OCI-M2 (cell line): ENCODE measurements around the gene JAZF1.

ENCODE experiments used
- DNase-seq: peaks from one replicate; lab custom pipeline; 2025; ENCODE audit not compliant: unreplicated experiment; lab: John Stamatoyannopoulos, UW

JAZF1 gene

DNA sequence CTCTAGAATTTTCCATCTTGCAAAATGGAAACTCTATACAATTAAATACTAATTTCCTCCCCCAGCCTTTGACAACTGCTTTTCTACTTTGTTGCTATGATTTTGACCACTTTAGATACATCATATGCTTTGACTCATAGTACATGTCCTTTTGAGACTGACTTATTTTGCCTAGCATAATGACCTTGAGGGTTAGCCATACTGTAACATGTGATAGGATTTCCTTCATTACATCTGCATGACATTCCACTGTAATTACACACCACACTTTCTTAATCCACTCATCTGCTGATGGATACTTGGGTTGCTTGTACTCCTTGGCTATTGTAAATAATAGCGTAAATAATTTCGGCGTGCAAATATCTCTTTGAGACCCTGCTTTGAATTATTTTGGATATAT is 127.7 kb downstream of the JAZF1 start:
- DNase-seq = no peak

DNA sequence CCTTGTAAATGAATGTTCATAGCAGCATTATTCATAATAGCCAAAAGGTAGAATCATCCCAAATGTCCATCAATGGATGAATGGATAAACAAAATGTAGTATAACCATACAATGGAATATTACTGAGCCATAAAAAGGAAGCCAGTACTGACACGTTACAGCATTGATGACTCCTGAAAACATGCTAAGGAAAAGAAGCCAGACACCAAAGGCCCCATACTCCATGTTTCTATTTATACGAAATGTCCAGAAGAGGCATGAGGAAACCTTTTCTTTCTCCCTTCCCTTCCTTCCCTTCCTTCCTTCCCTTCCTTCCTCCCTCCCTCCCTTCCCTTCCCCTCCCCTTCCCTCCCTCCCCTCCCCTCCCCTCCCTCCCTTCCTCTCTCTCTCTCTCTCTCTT is 131.9 kb downstream of the JAZF1 start:
- DNase-seq = no peak

DNA sequence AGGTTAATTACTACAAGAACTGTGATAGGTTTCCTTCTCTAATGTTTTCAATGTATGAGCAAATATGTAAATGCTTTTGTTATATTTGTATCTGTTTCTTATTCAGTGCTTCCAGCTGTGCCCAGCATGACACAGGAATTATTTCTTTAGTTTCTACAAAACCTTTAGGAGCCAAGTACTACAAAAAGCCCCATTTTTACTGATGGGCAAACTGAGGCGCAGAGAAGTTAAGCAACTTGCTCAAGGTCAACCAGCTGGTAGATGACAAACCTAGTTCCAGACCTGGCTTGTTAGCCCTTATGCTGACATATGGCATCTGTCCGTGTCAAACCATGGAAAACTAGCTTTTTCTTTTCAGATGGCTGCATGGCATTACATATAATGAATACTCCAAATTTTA is 134.6 kb downstream of the JAZF1 start:
- no peak for DNase-seq

DNA sequence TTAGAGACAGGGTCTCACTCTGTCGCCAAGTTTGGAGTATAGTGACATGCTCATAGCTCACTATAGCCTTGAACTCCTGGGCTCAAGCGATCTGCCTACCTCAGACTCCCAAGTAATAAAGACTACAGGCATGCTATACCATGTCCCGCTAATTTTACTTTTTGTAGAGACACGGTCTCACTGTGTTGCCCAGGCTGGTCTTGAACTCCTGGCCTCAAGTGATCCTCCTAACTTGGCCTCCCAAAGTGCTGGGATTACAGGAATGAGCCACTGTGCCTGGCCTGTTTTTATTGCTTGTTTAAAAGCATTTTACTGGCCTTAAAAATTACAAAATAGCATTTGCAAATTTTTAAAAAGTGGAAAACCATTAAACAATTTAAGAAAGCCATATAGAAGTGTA is 135.0 kb downstream of the JAZF1 start:
- no peak for DNase-seq

DNA sequence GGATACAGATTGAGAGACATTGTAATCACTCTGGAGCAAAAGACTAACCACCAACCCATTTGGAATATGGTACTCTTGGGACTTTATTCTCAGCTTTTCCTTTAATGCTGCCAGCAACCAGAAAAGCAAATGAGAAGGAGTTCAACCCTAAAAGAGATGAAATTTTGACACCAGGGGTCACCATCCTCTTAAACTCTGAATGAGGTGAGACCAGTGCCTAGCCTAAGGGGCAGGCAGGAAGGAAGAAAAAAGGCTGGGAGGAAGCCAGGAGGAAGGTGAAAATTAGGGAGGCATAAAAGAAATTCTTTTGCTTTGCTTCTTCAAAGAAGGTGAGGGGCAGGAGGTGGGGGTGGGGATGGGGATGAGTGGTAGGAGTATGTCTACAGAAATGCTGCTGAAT is 135.8 kb downstream of the JAZF1 start:
- no peak for DNase-seq

DNA sequence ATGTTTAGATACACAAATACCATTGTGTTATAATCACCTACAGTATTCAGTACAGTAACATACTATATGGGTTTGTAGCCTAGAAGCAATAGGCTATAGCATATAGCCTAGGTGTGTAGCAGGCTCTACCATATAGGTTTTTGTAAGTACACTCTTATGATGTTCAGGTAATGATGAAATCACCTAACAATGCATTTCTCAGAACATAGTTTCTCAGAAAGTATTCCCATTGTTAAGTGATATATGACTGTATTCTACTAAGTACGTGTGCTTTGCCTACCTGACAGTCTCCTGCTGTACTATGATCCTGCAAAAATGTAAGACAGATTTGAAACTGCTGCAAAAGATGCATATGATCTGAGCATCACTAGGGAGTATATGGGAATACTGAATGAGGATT is 137.9 kb downstream of the JAZF1 start:
- DNase-seq = no peak

DNA sequence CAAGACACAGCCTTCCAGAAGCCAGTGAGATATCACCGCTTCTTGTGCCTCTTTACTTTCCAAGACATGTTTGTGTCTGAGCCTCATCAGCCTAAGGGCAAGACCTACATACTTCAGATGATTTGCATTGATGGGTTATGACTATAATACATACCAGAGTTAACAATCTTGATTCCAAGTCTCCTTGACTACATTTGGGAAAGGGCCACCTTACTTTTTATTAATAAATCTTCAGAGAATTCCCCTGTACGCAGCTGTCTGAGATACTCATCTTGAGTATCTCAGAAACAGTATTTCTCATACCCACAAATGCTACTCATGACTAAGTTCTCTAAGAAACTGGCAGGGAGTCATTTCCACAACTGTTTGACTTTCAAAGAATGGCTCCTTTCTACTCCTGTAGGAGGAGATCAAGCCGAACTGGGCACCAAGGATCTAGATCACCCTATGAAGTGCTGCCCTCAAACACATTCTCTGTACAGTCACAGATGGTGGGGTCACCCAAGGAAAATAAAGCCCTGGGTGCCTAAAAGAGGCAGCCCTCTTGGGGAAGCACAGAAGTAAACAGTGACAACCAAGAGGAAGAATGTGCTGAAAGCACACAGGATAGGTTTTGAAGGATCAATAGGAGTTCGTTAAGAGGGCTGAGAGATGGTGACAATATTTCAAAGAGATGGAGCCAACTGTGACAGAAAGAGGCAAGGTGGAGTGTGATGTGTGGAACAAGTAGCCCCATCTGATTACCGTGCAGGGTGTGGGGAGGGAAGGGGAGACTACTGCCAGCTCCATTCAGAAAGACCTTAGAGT is 138.9 kb downstream of the JAZF1 start:
- no peak for DNase-seq

DNA sequence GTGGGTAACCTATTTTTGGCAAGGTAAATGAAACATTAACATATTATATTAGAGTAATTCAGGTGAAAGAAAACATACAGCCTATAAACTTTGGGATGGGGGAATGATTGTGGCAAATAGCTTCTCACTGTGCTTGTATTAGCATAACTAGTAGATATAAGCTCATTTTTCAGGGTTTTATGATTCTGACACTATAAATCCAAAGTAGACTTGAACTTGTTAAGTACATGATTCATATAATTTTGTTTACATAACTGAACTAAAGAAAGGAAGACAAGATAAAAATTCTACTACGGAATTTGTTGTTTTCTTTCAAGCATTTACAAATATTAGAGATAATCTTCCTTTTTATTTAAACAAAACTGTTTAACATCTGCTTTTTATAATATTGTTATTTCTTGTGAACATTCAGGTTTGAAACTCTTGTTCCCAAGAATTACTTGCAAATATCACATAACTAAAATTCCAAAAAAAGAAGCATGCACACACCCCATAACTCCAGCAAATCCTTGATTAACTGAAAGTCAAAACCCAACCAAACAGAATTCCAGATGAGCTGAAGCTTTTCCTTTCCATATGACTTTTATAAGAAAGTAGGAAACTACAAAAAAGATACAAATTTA is 142.3 kb downstream of the JAZF1 start:
- DNase-seq = no peak

DNA sequence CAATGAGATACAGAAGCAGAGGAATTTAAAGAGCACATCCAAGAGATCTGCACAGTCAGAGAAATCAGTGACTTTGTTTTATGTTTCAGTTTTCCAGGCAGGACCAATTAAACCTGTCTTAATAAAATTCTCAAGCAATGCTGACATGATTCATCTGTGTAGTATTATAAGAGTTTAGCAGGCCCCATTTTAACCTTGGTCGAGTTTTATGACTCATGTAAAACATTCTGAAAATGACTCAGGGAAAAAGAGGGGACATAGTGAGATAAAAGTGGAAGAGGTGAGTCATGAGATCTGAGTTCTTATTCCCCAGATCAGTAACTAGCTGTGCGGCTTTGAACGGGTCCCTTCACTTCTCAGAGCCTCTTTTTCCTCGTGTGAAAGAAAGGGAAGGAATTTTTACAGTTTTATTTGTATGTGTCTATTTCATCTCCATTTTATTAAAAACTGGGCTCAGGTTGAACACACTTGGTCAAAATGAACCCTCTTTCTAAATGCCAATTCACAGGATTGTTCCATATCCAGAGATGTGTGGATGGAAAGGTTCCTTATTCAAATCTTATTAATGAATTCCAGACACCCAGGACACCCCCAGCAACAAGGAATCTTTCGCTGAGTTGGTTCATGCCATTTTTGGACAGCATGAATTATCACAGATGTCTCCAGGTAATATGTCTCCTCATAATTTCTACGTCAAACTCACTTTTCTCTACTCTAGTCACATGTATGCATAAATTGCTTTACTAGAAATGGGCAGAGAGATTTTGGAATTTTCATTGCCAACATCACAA is 143.2 kb downstream of the JAZF1 start:
- no peak for DNase-seq

DNA sequence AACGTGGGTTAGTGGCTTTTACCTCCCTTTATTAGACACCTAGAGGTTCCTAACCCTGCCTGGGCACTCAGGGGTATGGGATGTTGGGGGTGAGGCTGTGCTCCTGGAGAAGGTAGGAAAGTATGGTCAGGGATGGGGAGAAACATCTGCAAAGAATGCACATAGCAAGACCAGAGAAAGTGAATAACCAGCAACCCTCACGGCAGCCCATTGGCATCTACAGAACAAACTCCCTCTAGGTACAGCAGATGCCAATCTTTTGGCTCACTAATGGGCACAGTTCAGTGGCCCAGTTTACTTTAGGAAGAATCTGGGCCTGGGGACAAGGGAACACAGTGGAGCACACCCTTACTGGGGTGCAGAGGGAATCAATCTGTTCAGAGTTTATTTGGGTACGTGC is 143.9 kb downstream of the JAZF1 start:
- DNase-seq = no peak

DNA sequence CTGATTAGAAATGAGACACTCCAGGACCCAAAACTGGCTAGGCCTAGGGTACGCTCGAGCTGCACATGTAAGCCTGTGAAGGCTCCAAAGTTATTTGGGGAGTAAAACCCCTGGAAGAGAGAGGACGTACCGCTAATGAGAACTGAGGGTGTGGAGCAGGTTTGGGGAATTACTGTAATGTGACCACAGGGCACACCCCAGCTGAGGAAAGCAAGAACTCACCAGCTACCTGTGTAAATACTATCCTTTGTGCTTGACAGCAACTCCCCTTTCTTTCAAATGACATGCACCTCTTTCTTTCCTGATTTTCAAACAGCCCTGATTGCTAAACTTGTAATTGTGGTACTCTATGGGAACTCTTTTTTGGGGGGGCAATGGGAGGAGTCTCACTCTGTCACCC is 147.2 kb downstream of the JAZF1 start:
- no peak for DNase-seq

DNA sequence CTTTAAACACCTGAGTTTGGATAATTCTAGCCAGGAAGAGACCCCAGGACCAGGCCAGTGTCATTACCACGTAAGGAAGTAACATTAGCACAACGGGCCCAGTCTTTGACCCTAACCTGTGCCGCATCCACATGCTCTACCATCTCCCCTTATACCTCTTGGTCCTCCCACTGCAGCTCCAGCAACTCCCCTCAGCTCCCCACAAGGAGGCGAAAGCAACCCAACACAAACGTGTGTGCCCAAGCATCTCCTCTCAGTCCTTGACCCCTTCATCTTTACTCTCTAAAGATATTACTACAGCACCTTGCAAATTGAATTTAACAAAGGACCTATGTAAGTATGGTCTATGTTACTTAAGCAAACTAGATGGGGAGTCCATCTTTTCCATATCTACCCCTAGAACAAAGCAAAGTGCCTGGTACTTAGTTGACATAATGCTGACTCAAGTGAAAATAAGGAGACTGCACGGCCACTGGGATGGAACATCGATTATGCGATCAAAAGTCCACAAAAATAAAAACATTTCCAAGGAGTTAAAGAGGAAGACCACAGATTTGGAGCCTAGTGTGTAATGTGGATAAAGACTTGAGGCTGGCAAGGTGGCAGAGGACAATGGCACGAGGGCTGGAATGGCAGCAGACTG is 147.7 kb downstream of the JAZF1 start:
- DNase-seq = no peak

DNA sequence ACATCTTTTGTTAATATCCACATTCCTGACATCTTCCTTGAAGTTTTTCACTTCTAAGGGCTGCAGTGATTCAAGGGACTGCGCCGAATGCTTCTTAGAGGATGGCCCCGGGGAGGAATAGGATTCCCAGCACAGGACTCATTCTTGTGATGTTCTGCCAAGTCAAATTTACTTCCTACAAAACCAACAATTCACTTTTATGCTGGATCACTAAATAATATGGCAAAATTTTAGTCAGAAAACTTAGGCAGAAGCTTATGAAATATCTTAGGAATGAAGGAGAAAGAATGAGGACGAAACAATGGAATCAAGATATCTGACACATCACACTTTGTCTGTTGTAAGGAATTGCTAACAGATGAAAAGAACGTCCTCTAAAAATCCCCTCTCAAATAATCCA is 151.5 kb downstream of the JAZF1 start:
- DNase-seq = no peak

DNA sequence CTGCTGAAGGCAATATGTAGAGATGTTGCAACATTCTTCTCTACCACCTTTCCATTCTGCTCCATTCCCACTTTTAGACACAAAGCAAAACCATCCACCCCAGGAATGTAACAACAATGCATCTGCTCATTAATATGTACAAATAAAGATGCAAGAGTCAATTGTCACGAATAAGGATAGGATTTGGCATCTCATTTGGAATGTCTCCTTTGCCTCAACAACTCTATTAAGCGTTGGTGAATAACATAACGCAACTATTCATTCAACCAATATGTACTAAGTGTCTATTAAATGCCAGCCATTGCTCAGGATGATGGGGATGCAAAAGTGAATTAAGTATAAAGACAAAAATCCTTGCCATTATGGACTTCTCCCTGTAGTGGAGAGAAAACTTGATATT is 152.1 kb downstream of the JAZF1 start:
- DNase-seq = no peak

DNA sequence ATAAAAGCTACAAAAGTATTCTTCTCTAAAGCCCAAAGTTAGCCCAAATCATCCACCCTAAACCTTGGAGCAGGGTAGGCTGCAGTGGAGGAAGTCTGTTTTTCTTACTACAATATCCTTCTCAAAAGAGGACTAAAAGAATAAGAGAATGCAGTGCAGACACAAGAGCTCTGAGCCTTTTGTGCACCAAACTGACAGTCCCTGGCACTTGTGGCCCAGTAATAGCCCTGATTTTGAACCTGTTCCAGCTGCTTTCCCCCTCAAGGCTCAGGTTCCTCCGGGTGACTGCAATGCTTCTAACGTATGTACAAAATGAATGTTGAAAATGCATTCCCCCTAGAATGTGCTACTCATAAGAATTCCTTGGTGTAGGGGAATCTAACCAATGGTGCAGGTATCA is 154.4 kb downstream of the JAZF1 start:
- no peak for DNase-seq

DNA sequence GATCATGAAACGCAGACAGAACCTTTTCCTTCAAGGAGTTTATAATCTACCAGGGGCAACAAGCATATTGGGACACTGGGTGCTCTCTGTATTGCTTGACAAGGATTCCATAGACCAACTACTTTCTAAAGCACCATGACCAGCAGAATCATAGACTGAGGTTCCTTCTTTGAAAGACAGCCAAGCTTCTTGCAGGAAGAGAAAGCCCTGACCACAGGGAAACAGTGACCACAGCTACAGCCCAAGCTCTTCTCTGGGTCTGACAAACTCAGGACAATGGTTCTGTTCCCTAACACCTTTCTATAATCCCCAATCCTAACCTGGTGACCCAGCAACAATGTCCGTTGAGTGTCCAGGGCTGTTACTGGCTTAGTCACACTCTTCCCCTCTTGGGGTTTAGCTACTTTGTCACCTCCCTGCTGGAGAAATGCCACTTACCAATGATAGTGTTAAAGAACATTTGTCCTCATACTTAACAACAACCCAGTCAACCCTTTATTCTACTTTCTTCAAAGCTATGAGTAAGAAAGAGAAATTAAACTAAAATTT is 155.7 kb downstream of the JAZF1 start:
- no peak for DNase-seq

DNA sequence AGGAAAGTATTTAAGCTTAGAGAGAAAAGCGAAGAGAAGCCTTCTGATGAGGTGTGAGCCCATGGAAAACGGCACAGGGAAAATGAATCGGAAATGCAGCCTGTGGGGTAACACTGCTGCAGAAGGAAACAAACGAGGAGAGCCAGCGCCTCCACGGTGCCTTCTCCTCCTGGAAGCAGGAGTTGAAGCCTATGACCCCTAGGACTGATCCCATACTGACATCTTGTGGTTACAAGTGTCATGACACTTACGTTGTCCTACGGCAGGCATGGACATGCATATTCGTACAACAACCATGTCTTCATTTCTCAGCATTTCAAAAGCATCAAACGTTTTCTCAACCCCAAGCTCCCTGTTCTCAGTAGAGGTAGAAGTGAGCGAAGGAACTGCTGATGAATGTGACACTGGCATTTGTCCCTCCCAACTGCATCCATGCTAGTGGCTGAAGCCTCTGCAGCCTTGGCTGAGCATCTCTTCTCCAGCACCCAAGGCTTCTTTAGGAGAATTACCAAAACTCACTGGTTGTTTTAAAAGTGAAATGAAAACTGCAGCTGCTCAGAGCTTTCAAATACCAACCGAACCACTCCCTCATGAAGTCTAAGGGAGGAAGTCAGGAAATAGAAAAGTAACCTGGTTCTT is 160.2 kb downstream of the JAZF1 start:
- DNase-seq = peak; percentile 1

DNA sequence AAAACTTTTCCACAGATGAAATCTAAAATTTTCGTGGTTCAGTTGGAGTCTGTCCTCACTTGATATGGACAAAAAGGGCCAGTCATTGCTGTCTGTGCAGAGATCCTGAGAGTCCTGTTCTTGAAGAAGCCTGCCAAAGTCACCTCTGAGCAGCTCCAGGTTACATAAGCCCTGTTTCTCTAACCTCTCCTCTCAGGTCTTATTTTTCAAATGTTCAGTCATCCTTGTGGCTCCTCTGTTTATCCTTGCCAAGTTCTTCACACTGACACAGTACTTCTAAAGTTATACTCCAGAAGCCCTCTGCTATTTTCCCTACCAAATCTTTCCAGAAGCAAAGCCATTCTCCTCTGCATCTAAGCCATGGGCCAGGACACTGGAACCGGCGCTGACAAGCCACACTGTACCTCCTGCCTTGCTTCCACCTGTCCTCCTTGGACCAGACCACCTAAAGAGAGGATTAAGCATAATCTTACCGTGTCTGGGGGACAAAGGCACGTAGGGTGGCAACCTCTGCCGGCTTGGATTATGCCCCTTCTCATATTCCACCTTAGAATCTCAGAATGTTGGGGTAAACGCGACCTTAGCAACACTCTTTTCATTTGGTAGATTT is 161.6 kb downstream of the JAZF1 start:
- no peak for DNase-seq

DNA sequence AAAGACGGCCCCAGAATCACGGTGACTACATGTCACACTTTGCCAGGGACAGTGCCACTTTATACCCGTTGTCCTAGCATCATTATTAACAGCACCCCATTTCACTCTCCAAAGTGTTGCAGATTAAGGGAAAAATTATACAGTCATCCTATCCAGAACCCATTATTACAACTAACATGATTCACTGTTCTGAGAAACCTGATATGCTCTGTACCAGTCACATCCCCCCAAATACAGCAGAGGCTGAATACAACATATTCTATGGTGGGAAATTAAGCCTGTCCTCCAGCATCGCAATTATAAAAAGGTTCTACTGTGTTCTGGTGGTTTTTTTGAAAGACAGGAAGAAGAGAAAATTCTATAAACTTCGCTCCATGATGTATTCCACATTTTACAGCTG is 162.1 kb downstream of the JAZF1 start:
- DNase-seq = no peak

DNA sequence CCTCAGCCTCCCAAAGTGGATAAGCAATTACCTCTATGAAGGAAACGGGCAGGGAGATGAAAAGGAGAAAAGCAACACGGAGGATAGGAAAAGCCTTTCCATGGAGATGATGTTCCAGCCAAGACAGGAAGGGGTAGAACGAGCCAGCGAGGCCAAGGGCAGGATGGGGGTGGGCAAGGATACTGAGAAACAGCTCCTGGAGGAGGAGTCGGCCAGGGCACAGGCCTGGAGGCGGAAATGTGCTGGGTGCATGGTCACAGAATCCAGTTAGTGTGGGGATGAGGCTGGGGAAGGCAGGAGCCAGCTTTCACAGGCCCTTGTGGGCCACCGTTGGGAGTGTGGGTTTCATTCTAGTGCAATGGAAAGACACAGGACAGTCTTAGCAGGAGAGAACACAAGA is 162.6 kb downstream of the JAZF1 start:
- DNase-seq = no peak
